ENCODE data around the gene BRD3OS.

Gene BRD3OS

DNA sequence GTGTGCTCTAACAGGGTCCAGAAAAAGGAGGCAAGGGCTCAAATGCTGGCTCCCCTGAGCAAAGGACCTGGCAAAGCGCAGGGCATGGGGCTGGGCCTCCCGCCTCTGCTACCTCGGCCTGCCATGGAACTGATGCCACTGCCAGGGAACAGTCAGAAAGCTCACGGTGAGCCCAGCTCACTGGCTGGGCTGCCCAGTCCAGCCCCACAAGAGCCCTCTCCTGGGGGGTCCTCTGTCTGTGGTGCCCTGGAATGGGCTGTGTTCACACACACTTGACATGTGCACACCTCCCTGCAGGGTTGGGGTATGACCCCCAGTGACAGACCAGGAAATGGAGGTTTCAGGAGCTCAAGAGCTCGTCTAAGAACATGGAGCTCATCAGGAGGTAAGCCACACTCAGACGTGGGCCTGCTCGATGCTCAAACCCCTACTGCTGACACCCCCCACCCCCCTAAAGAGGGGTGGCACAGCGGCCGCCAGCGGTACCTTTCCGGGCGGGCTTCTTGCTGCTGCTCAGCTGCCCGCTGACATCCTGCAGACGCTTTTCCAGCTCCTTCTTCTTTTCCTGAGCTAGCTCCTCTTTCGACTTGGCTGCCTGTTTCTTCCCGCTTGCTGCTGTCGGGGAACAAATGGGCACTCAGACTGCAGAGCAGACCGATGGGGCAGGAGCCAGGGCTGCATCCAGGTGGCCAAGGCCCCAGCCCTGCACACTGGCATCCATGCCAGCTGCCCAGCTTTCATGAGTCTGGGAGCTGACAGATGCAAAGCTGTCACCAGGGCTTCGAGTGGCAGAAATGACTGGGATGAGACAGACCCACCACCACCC lies 9.1 kb downstream of the BRD3OS start:
- DNase-seq (ENCODE audit: low read depth in 2 of 2), result no peak

DNA sequence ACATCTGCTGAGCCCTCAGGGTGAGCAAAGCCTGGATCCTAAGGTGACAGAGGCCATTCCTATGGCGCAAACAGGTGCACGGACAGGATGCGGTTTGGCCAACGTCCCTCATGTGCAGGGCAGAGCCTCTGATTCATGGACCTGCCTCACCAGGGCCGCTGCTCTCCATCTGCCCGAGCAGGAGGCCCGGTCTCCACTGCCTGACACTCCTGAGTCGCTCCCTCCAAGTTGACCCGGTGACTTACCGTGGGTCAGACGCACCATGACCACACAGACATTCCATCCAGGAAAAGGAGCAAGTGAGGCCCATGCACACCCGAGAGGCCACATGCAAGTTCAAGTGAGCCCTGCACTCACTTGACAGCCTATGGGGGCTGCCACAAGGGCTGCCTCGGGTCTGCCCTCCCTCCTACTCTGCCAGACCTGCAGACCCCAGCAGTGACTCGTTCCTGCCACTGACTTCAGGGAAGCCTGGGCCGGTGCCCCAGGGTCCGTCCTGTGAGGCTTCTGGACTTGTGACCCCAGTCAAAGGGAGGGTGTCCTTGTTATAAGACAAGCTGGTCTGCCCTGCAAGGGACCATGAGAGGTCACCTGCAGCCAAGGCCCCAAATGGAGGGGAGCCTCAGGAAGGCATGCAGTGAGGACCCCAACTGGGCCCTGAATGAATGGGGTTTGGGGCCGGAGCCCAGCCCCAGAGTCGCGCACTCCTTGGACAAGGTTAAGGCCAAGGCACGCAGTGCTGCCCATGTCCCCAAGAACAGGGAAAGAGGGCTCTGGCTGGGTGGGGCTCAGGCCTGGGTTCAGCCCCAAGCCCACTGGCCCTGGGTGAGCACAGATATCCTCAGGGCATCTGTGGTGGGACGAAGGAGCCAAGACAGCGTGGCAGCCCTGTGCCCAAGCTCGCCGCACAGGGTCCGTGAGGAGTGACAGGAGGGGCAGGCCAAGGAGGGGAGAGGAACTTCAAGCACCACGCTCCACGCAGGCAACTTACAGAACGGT lies 10.1 kb downstream of the BRD3OS start:
- no peak for DNase-seq (ENCODE audit: low read depth in 2 of 2)

GRCh38 chr9:134036130-134036529 lies 10.8 kb downstream of the BRD3OS start:
- no peak for DNase-seq (ENCODE audit: low read depth in 2 of 2)

DNA sequence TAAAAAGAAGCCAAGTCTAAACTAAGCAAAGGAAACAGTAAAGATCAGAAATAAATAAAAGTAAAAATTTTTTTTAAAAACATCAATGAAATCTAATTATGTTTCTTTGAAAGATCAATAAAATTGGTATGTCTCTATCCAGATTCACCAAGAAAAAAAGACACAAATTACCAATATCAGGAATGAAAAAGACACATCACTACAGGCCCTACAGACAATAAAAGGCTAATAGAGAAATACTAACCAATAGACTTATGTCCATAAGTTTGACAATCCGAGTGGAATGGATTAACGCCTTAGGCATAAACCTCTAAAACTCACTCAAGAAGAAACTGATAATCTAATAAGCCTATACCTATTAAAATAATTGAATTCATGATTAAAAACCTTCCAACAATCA lies 12.4 kb downstream of the BRD3OS start:
- no peak for DNase-seq (ENCODE audit: low read depth in 2 of 2)

DNA sequence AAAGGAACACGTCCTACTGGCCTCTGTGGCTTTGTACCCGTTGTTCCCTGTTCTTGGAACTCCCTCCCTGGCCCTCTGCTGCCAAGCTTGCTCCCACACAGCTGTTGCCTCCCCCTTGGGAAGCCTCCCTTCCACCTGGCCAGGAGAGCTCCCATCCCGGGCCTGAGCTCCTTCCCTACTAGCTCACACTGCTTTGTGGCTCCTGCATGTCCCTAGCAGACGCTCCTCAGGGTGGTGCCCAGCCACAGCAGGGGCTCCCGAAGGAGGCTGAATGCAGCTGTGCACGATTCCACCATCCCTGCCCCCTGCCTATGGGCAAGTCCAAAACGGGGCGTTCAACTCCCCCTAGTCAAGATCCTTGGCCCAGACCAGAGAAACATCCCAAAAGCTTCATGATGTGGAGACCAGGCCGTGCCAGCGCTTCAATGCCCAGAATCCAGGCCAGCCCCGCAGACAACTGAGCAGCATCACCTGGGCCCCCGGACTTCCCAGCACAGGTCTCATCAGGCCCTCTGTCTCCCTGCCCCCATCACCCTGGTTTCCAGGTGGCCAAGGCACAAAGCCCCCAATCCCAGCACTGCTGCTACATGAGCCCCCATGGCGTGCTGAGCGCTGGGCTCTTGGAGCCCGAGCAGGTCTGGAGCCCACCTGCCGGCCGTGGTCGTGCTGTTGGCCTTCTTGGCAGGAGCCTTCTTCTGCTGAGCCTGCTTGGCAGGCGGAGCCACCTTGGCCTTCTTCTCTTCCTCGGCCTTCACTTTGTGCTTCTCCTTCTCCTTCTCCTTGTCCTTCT lies 14.3 kb downstream of the BRD3OS start:
- DNase-seq (ENCODE audit: low read depth in 2 of 2), result no peak

DNA sequence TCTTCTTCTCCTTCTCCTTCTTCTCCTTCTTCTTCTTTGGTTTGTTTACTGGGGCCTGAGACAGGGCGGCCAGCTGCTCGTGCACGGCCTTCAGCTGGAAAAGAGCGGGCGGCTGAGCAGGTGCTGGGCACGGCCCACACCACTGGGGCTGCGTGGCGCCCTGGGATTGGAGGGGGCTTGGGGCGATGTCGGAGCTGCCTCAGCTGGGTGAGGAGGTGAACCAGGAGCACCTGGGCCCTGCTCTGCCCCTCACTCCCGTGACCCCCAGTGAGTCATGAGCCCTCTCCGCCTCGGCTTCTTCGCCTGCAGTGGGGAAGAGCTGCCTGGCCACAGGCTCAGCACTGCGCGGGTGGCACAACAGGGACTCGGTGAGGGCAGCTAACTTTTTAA lies 14.9 kb downstream of the BRD3OS start:
- no peak for DNase-seq (ENCODE audit: low read depth in 2 of 2)

GRCh38 chr9:134040781-134041648 lies 15.7 kb downstream of the BRD3OS start:
- no peak for DNase-seq (ENCODE audit: low read depth in 2 of 2)

- DNase-seq (ENCODE audit: low read depth in 2 of 2), result no peak
These were observed 16.3 kb downstream of the BRD3OS start for GRCh38 chr9:134041649-134041962.

- DNase-seq (ENCODE audit: low read depth in 2 of 2), result no peak
These were observed 18.3 kb downstream of the BRD3OS start for GRCh38 chr9:134043531-134043988.

GRCh38 chr9:134044944-134045343 lies 19.7 kb downstream of the BRD3OS start:
- no peak for DNase-seq (ENCODE audit: low read depth in 2 of 2)

DNA sequence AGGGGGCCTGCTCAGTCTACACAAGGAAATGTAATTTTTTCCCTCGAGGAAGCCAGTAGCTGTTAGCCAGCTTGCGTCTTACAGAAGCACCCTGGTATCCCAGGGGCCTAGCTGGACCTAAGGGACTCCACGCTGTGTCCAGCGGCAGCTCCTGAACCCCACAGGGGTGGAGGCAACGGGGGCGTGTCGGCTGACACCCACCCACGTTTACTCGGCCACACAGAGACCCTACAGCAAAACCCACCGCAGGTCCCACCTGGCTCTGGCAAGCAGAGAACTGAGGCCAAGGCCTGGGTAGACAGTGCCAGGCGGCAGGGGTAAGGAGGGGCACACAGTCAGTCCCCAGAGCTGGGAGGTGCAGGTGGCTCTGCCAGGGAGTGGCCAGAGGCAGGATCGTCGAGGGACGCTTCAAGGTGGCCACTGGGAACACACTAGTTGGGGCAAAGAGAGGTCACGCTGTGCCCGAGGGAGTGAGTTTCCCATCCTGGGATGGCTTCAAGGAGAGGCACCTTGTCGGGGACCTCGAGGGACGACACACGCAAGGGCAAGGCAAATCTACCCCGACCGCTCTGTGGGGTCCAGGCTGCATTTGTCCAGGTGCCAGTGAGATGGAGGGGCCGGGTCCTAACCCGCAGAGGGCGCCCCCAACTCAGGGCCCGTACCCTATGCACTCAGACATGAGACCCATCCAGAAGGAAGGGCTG lies 20.7 kb downstream of the BRD3OS start:
- DNase-seq (ENCODE audit: low read depth in 2 of 2), result no peak

- no peak for DNase-seq (ENCODE audit: low read depth in 2 of 2)
These were observed 21.8 kb downstream of the BRD3OS start for GRCh38 chr9:134046894-134047681.

- no peak for DNase-seq (ENCODE audit: low read depth in 2 of 2)
These were observed 22.7 kb downstream of the BRD3OS start for GRCh38 chr9:134047868-134048581.

DNA sequence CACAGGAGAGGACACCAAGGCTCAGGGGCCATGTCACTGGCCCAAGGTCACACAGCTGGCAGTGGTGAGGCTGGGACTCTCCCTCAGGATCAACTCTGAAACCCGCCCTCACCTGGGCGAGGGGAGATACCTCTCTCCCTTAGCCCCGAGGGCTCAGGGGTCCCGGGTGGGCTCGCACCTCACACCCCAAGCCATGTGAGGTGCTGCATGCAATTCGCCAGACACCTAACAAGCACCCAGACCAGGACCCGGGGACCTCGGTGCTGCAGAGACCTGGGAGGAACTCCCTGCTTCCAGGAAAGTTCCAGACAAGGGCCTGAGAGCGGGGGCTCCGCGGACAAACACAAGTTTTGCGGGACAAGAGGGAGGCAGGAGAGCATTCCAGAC lies 23.3 kb downstream of the BRD3OS start:
- no peak for DNase-seq (ENCODE audit: low read depth in 2 of 2)

DNA sequence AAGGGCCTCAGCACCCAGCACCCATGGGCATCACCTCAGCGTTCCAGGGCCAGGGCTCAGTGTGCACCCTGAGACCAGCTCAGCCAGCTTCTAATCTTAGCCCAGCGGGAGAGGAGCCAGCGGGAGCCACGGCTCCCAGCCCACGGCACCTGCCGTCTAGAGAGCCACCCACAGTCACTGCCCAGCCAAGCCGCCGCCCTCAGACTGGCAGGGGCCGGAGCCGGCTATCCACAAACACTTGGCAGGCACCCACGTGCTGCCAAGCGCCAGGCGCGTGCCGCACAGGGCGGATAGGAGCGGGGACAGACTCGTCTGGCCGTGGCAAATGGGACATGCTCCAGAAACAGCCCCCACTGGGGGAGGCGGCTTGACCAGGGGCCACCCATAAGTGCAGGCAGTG lies 24.0 kb downstream of the BRD3OS start:
- DNase-seq (ENCODE audit: low read depth in 2 of 2), result no peak

DNA sequence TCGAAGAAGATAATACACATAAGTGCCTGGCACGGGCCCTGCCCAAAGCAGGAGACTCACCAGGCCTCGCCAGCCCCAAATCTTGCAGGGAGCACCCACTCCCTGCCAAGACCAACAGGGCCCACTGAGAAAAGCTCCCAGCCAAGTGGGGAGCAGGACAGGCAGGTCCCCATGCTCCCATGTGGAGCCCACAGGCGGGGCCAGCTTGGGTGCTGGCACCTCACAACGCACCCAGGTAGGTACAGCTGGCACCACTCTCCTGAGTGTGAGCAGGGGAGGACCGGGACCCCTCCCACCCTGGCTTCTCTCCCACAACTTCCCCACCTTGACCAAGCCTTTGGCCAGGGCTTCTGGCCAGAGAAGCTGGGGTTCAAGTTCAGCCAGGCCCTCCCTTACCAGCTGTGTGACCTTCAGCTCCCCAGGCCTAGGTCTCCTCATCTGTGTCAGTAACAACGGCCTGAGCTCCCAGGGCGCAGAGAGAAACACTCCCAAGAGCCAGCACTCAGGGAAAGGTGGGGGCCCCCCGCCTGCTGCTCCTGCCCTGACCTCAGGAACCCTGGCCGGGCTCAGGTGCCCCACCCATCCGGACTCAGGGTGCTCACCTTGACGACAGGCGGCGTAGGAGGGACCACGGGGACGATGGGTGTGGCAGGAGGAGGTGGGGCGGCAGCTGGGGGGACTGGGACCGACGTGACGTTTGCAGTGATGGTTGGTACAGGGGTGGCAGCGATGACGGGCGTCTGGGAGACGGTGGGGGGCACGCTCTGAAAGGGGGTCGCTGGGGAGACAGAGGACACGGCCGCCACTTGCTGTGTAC lies 24.7 kb downstream of the BRD3OS start:
- DNase-seq (ENCODE audit: low read depth in 2 of 2), result no peak

DNA sequence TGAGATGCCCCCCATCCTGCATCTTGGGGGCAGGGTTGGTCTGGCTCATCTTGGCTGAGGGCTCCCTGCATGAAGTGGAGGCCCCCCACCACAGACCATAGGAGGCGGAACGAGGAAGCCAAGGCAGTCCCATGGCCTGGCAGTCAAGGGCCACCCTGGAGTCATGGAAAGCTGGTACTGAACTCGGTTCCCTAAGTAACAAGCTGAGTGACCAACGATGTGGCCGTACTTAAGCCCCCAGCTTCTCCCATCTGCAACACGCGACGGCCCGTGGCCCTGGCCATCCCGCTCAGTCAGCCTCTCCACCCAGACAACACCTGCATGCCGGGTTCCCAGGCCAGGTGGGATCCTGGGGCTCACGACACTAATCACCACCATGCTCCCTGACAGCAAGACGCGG lies 25.4 kb downstream of the BRD3OS start:
- no peak for DNase-seq (ENCODE audit: low read depth in 2 of 2)

DNA sequence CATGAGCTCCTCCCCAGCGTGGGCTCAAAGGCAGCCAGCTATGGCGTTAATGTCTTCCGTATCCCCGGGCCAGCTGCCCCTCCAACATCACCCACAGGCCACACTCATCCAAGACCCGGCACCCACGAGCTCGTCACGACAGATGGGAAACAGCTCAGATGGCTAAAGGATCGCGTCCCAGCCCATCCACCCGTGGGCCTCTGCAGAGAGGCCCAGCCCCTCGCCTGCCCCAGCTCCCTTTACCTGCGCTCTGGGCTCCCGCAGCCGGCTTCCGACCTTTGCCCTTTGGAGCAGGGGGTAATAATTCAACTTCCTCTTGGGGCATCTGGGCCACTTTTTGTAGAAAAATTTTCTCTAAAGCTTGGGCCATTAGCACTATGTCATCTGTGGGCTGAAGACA lies 26.0 kb downstream of the BRD3OS start:
- DNase-seq (ENCODE audit: low read depth in 2 of 2), result no peak
